ENCODE data around the gene ZNF761.

ZNF761 gene

DNA sequence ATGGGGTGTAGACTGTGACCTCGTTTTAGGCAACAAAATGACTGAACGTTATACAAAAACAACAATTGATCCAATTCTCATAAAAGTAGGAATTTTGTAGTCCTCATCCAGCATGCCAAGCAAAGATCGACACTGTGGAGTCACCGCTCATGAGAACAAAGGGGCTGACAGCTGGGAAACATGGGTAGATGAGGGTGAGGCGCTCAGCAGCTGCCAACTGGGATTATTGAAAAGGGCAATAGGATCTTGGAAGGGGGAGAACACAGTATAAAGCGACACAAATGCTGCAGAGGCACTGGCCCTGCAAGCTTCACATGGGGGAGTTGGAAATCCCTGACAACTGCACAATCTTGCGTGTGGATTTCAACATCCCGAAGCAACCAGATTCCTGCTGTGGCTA, 42.2 kb upstream of the ZNF761 start:
- Histone ChIP-seq H3K9me3 (ENCODE audit: control insufficient read depth, insufficient read depth, low read length) (peaks cover 35% of the 10 kb centered on the region; the same call in 1 of the 2 replicates), H4K20me1 (ENCODE audit: control insufficient read depth, insufficient read depth, low read depth, low read length) (no peaks in the 10 kb centered on the region), H3K9me2 (replicated peaks; ENCODE audit: control insufficient read depth, low read length) (no peaks in the 10 kb centered on the region), H3F3A (ENCODE audit: control insufficient read depth, insufficient read depth) (no peaks in the 10 kb centered on the region), H3K4me1 (ENCODE audit: control insufficient read depth, low read length) (0 out of 2 replicates have a peak, but pooled peaks cover 1% of the 10 kb centered on the region), H3K4me3 (ENCODE audit: low read length) (no peak overlapping the region), H3K79me2 (ENCODE audit: control insufficient read depth, low read length) (no peaks in the 10 kb centered on the region), H3K27ac (ENCODE audit: low read depth, low read length) (no peak overlapping the region), H3K36me3 (ENCODE audit: control insufficient read depth, low read length) (peaks cover 20% of the 10 kb centered on the region), H3K4me2 (ENCODE audit: low read length) (no peak overlapping the region), H3K27me3 (ENCODE audit: control insufficient read depth, low read length) (no peaks in the 10 kb centered on the region)
- TF ChIP-seq, protein P1, sequence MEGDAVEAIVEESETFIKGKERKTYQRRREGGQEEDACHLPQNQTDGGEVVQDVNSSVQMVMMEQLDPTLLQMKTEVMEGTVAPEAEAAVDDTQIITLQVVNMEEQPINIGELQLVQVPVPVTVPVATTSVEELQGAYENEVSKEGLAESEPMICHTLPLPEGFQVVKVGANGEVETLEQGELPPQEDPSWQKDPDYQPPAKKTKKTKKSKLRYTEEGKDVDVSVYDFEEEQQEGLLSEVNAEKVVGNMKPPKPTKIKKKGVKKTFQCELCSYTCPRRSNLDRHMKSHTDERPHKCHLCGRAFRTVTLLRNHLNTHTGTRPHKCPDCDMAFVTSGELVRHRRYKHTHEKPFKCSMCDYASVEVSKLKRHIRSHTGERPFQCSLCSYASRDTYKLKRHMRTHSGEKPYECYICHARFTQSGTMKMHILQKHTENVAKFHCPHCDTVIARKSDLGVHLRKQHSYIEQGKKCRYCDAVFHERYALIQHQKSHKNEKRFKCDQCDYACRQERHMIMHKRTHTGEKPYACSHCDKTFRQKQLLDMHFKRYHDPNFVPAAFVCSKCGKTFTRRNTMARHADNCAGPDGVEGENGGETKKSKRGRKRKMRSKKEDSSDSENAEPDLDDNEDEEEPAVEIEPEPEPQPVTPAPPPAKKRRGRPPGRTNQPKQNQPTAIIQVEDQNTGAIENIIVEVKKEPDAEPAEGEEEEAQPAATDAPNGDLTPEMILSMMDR (IDR thresholded peaks at IDR 0.05; ENCODE audit: low read depth, low read length, poor library complexity, severe bottlenecking) = no peak
- no peak for TF ChIP-seq EZH2phosphoT487 (IDR thresholded peaks at IDR 0.05; ENCODE audit: borderline replicate concordance, low read length)

DNA sequence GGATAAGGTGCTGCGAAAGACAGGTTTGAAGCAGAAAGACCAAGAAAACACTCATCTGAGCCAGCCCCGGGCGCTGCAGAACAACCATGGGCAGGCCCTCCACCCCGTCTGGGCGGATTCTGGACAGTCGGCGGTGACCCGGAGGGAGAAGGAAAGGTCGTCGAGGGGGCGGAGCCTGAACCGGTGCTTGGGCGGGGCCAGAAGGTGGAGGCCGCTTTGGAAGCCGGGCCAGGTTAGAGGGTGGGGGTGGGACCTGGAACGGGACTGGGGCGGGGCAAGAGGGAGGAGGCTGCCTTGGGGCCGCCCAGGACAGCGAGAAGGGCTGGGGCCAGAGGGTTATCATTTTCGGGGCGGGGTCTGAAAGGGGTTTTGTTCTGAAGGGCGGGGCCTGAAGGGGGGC, 41.8 kb upstream of the ZNF761 start:
- Histone ChIP-seq H3K79me2 (ENCODE audit: control insufficient read depth, low read length) (no peaks in the 10 kb centered on the region), H3K4me2 (ENCODE audit: low read length) (no peak overlapping the region), H3K27me3 (ENCODE audit: control insufficient read depth, low read length) (no peaks in the 10 kb centered on the region)

DNA sequence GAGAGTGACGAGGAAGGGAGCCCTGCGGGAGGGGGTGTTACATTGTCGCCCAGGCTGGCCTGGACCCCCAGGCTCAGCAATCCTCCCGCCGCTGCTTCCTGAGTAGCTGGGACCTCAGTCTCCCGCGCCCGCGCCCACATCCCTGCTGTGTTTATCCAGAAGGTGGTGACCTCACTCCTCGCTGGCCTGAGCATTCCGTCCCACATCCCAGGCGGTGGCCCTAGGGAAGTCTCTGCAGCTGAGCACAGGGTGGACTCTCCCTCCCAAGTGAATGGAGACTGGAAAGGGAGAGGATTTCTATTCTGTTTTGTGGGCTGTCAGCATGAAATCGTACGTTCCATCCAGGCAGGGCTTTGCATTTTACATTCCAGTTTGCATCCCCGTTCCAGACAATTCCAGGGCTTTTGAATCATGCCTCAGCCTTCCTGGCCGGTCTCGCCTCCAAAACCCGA, 37.2 kb upstream of the ZNF761 start:
- peaks cover 20% of the 10 kb centered on the region for H3K79me2 ChIP-seq (ENCODE audit: control insufficient read depth, low read length)
- TF ChIP-seq, protein P1 (IDR thresholded peaks at IDR 0.05; ENCODE audit: low read depth, low read length, poor library complexity, severe bottlenecking) = peak; percentile 26
- no peak for TF ChIP-seq EZH2phosphoT487 (IDR thresholded peaks at IDR 0.05; ENCODE audit: borderline replicate concordance, low read length)
- H3K4me1 ChIP-seq (ENCODE audit: control insufficient read depth, low read length) = 0 out of 2 replicates have a peak, but pooled peaks cover 4% of the 10 kb centered on the region
- no peaks in the 10 kb centered on the region for H3K27me3 ChIP-seq (ENCODE audit: control insufficient read depth, low read length)
- H3K4me3 ChIP-seq (ENCODE audit: low read length) = peak overlapping the region; percentile 85
- H3F3A ChIP-seq (ENCODE audit: control insufficient read depth, insufficient read depth) = no peaks in the 10 kb centered on the region
- no peaks in the 10 kb centered on the region for H3K9me2 ChIP-seq (replicated peaks; ENCODE audit: control insufficient read depth, low read length)
- H3K9me3 ChIP-seq (ENCODE audit: control insufficient read depth, insufficient read depth, low read length) = peaks cover 9% of the 10 kb centered on the region; the same call in 1 of the 2 replicates
- H3K4me2 ChIP-seq (ENCODE audit: low read length) = peak overlapping the region; percentile 49
- H3K27ac ChIP-seq (ENCODE audit: low read depth, low read length) = no peak overlapping the region
- peaks cover 11% of the 10 kb centered on the region for H3K36me3 ChIP-seq (ENCODE audit: control insufficient read depth, low read length)
- no peaks in the 10 kb centered on the region for H4K20me1 ChIP-seq (ENCODE audit: control insufficient read depth, insufficient read depth, low read depth, low read length)

More for the DNA sequence above, 41.8 kb upstream of the ZNF761 start:
- TF ChIP-seq, protein P1 (IDR thresholded peaks at IDR 0.05; ENCODE audit: low read depth, low read length, poor library complexity, severe bottlenecking) = no peak
- no peak for TF ChIP-seq EZH2phosphoT487 (IDR thresholded peaks at IDR 0.05; ENCODE audit: borderline replicate concordance, low read length)
- Histone ChIP-seq H4K20me1 (ENCODE audit: control insufficient read depth, insufficient read depth, low read depth, low read length) (no peaks in the 10 kb centered on the region), H3K4me1 (ENCODE audit: control insufficient read depth, low read length) (0 out of 2 replicates have a peak, but pooled peaks cover 4% of the 10 kb centered on the region), H3F3A (ENCODE audit: control insufficient read depth, insufficient read depth) (no peaks in the 10 kb centered on the region), H3K9me2 (replicated peaks; ENCODE audit: control insufficient read depth, low read length) (no peaks in the 10 kb centered on the region), H3K36me3 (ENCODE audit: control insufficient read depth, low read length) (peaks cover 16% of the 10 kb centered on the region), H3K9me3 (ENCODE audit: control insufficient read depth, insufficient read depth, low read length) (peaks cover 31% of the 10 kb centered on the region; the same call in 1 of the 2 replicates), H3K4me3 (ENCODE audit: low read length) (no peak overlapping the region), H3K27ac (ENCODE audit: low read depth, low read length) (no peak overlapping the region)
